SK-N-SH (cell line): ENCODE measurements around the gene NUMBL. TPM values are rescaled to one million over a fixed set of nuclear protein-coding genes. Genes with fewer than 3 reads are reported as not detected.

Experiments used
- CTCF ChIA-PET: fragments of 300-600, 350-600 bp; formaldehyde crosslinking; extraction: SDS; loops from one replicate; lab custom pipeline; 2021; lab: Yijun Ruan, JAX
- POLR2A ChIA-PET: fragments of 350-600 bp; sonication (Branson Sonifier 250); formaldehyde crosslinking; extraction: SDS; loops from one replicate; lab custom pipeline; 2020; ENCODE audit warnings: antibody characterized with exemption, inconsistent platforms; lab: Yijun Ruan, JAX
- DNase-seq: peaks from one replicate; pipeline ENCODE4 v3.0.0; 2012
- H2AFZ ChIP-seq: fragments of 200-600 bp; sonication (generic); 2 replicates; pipeline ENCODE4 v1.8.1; 2016; ENCODE audit warnings: antibody characterized with exemption, mild to moderate bottlenecking, low read depth
- H3F3A ChIP-seq: fragments of 200-600 bp; sonication (generic); replicated peaks from 2 replicates; pipeline ENCODE3; 2016; ENCODE audit warnings: antibody characterized with exemption, mild to moderate bottlenecking; ENCODE audit not compliant: insufficient read depth
- H3K27ac ChIP-seq, 2 experiments: fragments of 200-500 bp in 1 of 2; fragments of 200-600 bp in 1 of 2; sonication (Bioruptor generic) in 1 of 2; sonication (generic), shearing (Covaris generic) in 1 of 2; 2 replicates each; pipeline versions ENCODE4 v1.5.1 to v1.6.1; 2014 to 2016; ENCODE audit warnings: low read depth in 2 of 2, inconsistent platforms in 1 of 2, low read length in 1 of 2, mild to moderate bottlenecking in 1 of 2, mixed read lengths in 1 of 2
- H3K27me3 ChIP-seq: fragments of 200-600 bp; sonication (generic), shearing (Covaris generic); 2 replicates; pipeline ENCODE4 v1.6.1; 2016; ENCODE audit warnings: mixed run types; ENCODE audit not compliant: insufficient read depth
- H3K36me3 ChIP-seq, 2 experiments: fragments of 200-500 bp in 1 of 2; fragments of 200-600 bp in 1 of 2; sonication (Bioruptor generic) in 1 of 2; sonication (generic) in 1 of 2; replicated peaks in 1 of 2; 2 replicates each; pipeline versions ENCODE3 to v1.5.1; 2014 to 2016; ENCODE audit warnings: low read length in 1 of 2, mild to moderate bottlenecking in 1 of 2; ENCODE audit not compliant: insufficient read depth in 2 of 2, control insufficient read depth in 1 of 2
- H3K4me1 ChIP-seq, 2 experiments: fragments of 200-500 bp in 1 of 2; fragments of 200-600 bp in 1 of 2; sonication (Bioruptor generic) in 1 of 2; sonication (generic), shearing (Covaris generic) in 1 of 2; 2 replicates each; pipeline versions ENCODE4 v1.5.1 to v1.6.1; 2014 to 2016; ENCODE audit warnings: low read depth in 1 of 2, low read length in 1 of 2, mixed run types in 1 of 2; ENCODE audit not compliant: insufficient read depth in 2 of 2, control insufficient read depth in 1 of 2
- H3K4me2 ChIP-seq: fragments of 200-600 bp; sonication (generic), shearing (Covaris generic); 2 replicates; pipeline ENCODE4 v1.6.1; 2017; ENCODE audit warnings: mixed run types
- H3K4me3 ChIP-seq, 2 experiments: fragments of 200-500 bp in 1 of 2; fragments of 200-600 bp in 1 of 2; sonication (Bioruptor generic) in 1 of 2; sonication (generic), shearing (Covaris generic) in 1 of 2; 2 replicates each; pipeline versions ENCODE4 v1.5.1 to v1.8.1; 2014 to 2016; ENCODE audit warnings: low read depth in 2 of 2, inconsistent platforms in 1 of 2, low read length in 1 of 2, mild to moderate bottlenecking in 1 of 2, mixed read lengths in 1 of 2, moderate library complexity in 1 of 2
- H3K79me2 ChIP-seq: fragments of 200-600 bp; sonication (generic); 2 replicates; pipeline ENCODE4 v1.8.1; 2017; ENCODE audit warnings: mild to moderate bottlenecking; ENCODE audit not compliant: insufficient read depth
- H3K9ac ChIP-seq: fragments of 200-600 bp; sonication (generic); 2 replicates; pipeline ENCODE4 v1.6.1; 2017; ENCODE audit warnings: mixed run types
- H3K9me2 ChIP-seq: fragments of 200-600 bp; sonication (generic); 2 replicates; pipeline ENCODE4 v1.6.1; 2017; ENCODE audit warnings: mixed run types
- H3K9me3 ChIP-seq: fragments of 200-600 bp; sonication (generic); 2 replicates; pipeline ENCODE4 v1.6.1; 2017; ENCODE audit warnings: mixed run types, mild to moderate bottlenecking, moderate library complexity
- H4K20me1 ChIP-seq: fragments of 200-600 bp; sonication (generic); 2 replicates; pipeline ENCODE4 v1.6.1; 2017; ENCODE audit warnings: mild to moderate bottlenecking, mixed run types; ENCODE audit not compliant: insufficient read depth
- FOXM1 ChIP-seq: IDR thresholded peaks from 2 replicates; pipeline ENCODE4 v1.4.0; 2012; ENCODE audit warnings: low read depth, mild to moderate bottlenecking
- JUND ChIP-seq: IDR thresholded peaks from 2 replicates; pipeline ENCODE4 v1.4.0; 2012
- MXI1 ChIP-seq: IDR thresholded peaks from 2 replicates; pipeline ENCODE4 v1.6.1; 2012; ENCODE audit warnings: mild to moderate bottlenecking, low read depth, low read length, improper control_type of control experiment
- RAD21 ChIP-seq: IDR thresholded peaks from 2 replicates; pipeline ENCODE4 v1.6.1; 2012; ENCODE audit warnings: mild to moderate bottlenecking, low read length
- RXRA ChIP-seq: IDR thresholded peaks from 2 replicates; pipeline ENCODE4 v1.4.0; 2012; ENCODE audit warnings: low read depth, mild to moderate bottlenecking, borderline replicate concordance
- SMC3 ChIP-seq: IDR thresholded peaks from 2 replicates; pipeline ENCODE4 v1.6.1; 2012; ENCODE audit warnings: low read depth, low read length, improper control_type of control experiment
- TCF12 ChIP-seq: IDR thresholded peaks from 2 replicates; pipeline ENCODE4 v1.4.0; 2012
- YY1 ChIP-seq: IDR thresholded peaks from 2 replicates; pipeline ENCODE4 v1.4.0; 2012; ENCODE audit warnings: low read depth, mild to moderate bottlenecking
- WGBS: methylation state at CpG from one replicate; pipeline ENCODE4 v1.1.6; 2017; ENCODE audit warnings: low lambda C conversion rate; 5-methylcytosine and 5-hydroxymethylcytosine counted together
- polyA plus RNA-seq, 3 experiments: library from polyadenylated mRNA; depleted of rRNA; stranded (reverse); fragments of >200 nt; gene quantifications; 2 replicates each; pipeline ENCODE4 v1.2.3, GENCODE V29; 2012
- TF ChIP-seq, protein P1 (sequence below): fragments of 200-600 bp; sonication (generic); IDR thresholded peaks from 2 replicates; pipeline ENCODE4 v1.6.1; 2017; ENCODE audit warnings: antibody characterized with exemption, mild to moderate bottlenecking, moderate library complexity
- TF ChIP-seq, protein P2 (sequence below): fragments of 150-350 bp; IDR thresholded peaks from 2 replicates; pipeline ENCODE4 v1.6.1; 2016; ENCODE audit warnings: mild to moderate bottlenecking, low read depth, low read length
- TF ChIP-seq, protein P3 (sequence below): fragments of 150-350 bp; IDR thresholded peaks from 2 replicates; pipeline ENCODE4 v1.6.1; 2017; ENCODE audit warnings: antibody characterized with exemption, low read length, low read depth, borderline replicate concordance
- TF ChIP-seq, protein P4 (sequence below): IDR thresholded peaks from 2 replicates; pipeline ENCODE4; 2012

Gene NUMBL
- polyA plus RNA-seq, 1 of the 3 experiments (the other 2 are of a cell fraction) = 54.6 TPM

DNA sequence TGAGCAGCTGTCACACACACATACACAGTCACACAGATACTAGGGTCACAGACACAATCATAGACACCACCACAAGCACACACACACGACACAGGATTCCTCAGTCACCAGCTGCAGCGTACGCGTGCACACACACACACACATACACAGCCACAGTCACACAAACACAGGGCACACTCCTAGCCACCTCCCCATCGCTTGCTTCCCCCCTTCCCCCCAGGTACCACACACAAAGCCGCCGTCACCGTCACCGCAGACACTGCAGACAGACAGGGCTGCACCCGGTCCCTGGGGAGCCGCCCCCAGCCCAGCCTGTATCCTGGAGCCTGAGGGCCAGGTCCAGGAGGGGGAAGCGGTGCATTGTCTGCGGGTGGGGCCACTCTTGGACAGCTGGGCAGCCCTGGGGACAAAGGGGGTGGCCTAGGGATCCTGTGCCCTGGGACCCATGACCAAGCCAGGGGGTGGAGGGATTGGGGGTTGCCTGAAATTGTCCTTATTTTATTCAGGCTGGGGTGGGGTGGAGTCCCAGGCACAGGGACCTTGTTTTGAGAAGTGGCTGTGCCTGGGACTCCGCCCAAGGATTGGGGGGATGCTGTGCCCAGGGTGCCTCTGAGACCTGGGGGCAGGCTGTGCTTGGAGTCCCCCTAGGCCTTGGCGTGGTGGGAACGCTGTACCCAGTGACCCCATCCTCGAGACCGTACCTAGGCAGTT is 957 bp downstream of the NUMBL start:
- Histone ChIP-seq H3K9me2 (no peaks in the 10 kb centered on the region), H3K4me3 (peak overlapping the region; percentile 69 to 71), H4K20me1 (peaks cover 26% of the 10 kb centered on the region), H3K4me1 (peaks cover 9 to 28% of the 10 kb centered on the region in 2 experiments; a peak in 2 of 4 replicates), H3K27me3 (no peaks in the 10 kb centered on the region), H3K9me3 (no peaks in the 10 kb centered on the region), H3K36me3 (peaks cover 7 to 15% of the 10 kb centered on the region in 2 experiments), H2AFZ (no peak overlapping the region), H3K27ac (peak overlapping the region; percentile 56 to 58; a peak in 2 of 4 replicates), H3K79me2 (peaks cover 36% of the 10 kb centered on the region), H3K9ac (peak overlapping the region; percentile 88), H3K4me2 (peak overlapping the region; percentile 99), H3F3A (peaks cover 6% of the 10 kb centered on the region)
- peak; percentile 71 for DNase-seq
- ChIA-PET CTCF (no interaction called here), POLR2A (no interaction called here)
- no peak for TF ChIP-seq SMC3
- TF ChIP-seq YY1 = no peak
- TF ChIP-seq FOXM1 = no peak
- TF ChIP-seq RAD21 = no peak
- TF ChIP-seq, protein P1, sequence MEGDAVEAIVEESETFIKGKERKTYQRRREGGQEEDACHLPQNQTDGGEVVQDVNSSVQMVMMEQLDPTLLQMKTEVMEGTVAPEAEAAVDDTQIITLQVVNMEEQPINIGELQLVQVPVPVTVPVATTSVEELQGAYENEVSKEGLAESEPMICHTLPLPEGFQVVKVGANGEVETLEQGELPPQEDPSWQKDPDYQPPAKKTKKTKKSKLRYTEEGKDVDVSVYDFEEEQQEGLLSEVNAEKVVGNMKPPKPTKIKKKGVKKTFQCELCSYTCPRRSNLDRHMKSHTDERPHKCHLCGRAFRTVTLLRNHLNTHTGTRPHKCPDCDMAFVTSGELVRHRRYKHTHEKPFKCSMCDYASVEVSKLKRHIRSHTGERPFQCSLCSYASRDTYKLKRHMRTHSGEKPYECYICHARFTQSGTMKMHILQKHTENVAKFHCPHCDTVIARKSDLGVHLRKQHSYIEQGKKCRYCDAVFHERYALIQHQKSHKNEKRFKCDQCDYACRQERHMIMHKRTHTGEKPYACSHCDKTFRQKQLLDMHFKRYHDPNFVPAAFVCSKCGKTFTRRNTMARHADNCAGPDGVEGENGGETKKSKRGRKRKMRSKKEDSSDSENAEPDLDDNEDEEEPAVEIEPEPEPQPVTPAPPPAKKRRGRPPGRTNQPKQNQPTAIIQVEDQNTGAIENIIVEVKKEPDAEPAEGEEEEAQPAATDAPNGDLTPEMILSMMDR = no peak
- TF ChIP-seq JUND = no peak
- no peak for TF ChIP-seq MXI1
- TF ChIP-seq, protein P2, sequence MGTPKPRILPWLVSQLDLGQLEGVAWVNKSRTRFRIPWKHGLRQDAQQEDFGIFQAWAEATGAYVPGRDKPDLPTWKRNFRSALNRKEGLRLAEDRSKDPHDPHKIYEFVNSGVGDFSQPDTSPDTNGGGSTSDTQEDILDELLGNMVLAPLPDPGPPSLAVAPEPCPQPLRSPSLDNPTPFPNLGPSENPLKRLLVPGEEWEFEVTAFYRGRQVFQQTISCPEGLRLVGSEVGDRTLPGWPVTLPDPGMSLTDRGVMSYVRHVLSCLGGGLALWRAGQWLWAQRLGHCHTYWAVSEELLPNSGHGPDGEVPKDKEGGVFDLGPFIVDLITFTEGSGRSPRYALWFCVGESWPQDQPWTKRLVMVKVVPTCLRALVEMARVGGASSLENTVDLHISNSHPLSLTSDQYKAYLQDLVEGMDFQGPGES = no peak
- TF ChIP-seq, protein P3, sequence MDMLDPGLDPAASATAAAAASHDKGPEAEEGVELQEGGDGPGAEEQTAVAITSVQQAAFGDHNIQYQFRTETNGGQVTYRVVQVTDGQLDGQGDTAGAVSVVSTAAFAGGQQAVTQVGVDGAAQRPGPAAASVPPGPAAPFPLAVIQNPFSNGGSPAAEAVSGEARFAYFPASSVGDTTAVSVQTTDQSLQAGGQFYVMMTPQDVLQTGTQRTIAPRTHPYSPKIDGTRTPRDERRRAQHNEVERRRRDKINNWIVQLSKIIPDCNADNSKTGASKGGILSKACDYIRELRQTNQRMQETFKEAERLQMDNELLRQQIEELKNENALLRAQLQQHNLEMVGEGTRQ = no peak
- WGBS = 18% methylated on average over 9 of the region's 18 CpGs

DNA sequence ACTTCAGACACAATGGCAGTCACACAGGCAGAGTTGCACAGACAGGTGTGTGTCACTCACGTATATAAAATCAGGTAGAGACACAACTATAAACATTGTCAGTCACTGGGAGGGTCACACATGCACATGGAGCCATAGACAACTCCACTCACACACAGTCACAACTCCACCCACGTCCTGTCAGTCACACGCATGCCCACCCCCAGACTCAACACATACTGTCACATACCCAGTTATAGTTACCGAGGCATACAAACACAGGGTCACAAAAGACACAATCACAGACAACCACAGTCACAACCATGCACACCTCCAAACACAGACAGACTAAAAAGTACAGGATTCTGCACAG is 1.5 kb downstream of the NUMBL start:
- Histone ChIP-seq H3K9me2 (no peaks in the 10 kb centered on the region), H3K27ac (peak overlapping the region in 1 of 2 experiments; percentile 56; a peak in 1 of 4 replicates), H3K9me3 (no peaks in the 10 kb centered on the region), H3K4me2 (peak overlapping the region; percentile 99), H3K9ac (peak overlapping the region; percentile 88), H3K4me3 (peak overlapping the region; percentile 69 to 71), H3K4me1 (peaks cover 9 to 28% of the 10 kb centered on the region in 2 experiments; a peak in 2 of 4 replicates), H3K27me3 (no peaks in the 10 kb centered on the region), H4K20me1 (peaks cover 26% of the 10 kb centered on the region), H3K79me2 (peaks cover 36% of the 10 kb centered on the region), H2AFZ (no peak overlapping the region), H3K36me3 (peaks cover 7 to 13% of the 10 kb centered on the region in 2 experiments), H3F3A (peaks cover 6% of the 10 kb centered on the region)
- TF ChIP-seq TCF12 = no peak
- TF ChIP-seq, protein P4, sequence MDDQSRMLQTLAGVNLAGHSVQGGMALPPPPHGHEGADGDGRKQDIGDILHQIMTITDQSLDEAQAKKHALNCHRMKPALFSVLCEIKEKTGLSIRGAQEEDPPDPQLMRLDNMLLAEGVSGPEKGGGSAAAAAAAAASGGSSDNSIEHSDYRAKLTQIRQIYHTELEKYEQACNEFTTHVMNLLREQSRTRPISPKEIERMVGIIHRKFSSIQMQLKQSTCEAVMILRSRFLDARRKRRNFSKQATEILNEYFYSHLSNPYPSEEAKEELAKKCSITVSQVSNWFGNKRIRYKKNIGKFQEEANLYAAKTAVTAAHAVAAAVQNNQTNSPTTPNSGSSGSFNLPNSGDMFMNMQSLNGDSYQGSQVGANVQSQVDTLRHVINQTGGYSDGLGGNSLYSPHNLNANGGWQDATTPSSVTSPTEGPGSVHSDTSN = no peak
- no peak for TF ChIP-seq RXRA
- ChIA-PET POLR2A (no interaction called here), CTCF (no interaction called here)
- 72% methylated on average over 4 of the region's 4 CpGs for WGBS
- DNase-seq = no peak
